IPS DF 4.7 (cell line): ENCODE results near the gene SLC39A11.
"Not testable (repeated sequence)": the region's sequence is repeated elsewhere in the genome, so short reads cannot be mapped to it uniquely, and the experiment has no call there.

Experiments used
- DNase-seq: peaks from one replicate; pipeline ENCODE4 v3.0.0-alpha.2; 2013; ENCODE audit warnings: low spot score; ENCODE audit errors: extremely low read depth

SLC39A11 gene

GRCh38 chr17:73071066-73071999, 21.2 kb downstream of the SLC39A11 start:
- no peak for DNase-seq

- no peak for DNase-seq
These were observed 22.6 kb downstream of the SLC39A11 start for GRCh38 chr17:73069841-73070240.

GRCh38 chr17:73069164-73069770, 23.2 kb downstream of the SLC39A11 start:
- no peak for DNase-seq

GRCh38 chr17:73068322-73069153, 23.9 kb downstream of the SLC39A11 start:
- no peak for DNase-seq

GRCh38 chr17:73067699-73068098, 24.8 kb downstream of the SLC39A11 start:
- DNase-seq = not testable (repeated sequence)

GRCh38 chr17:73067075-73067474, 25.4 kb downstream of the SLC39A11 start:
- no peak for DNase-seq

- DNase-seq = no peak
These were observed 26.2 kb downstream of the SLC39A11 start for GRCh38 chr17:73066148-73066884.

GRCh38 chr17:73065376-73065775, 27.1 kb downstream of the SLC39A11 start:
- DNase-seq = no peak

- no peak for DNase-seq
These were observed 28.2 kb downstream of the SLC39A11 start for GRCh38 chr17:73064084-73064938.

- DNase-seq = no peak
These were observed 29.8 kb downstream of the SLC39A11 start for GRCh38 chr17:73062726-73063125.

- no peak for DNase-seq
These were observed 31.3 kb downstream of the SLC39A11 start for GRCh38 chr17:73061161-73061560.

- DNase-seq = no peak
These were observed 31.8 kb downstream of the SLC39A11 start for GRCh38 chr17:73060721-73061120.

GRCh38 chr17:73059713-73060112, 32.8 kb downstream of the SLC39A11 start:
- not testable (repeated sequence) for DNase-seq

GRCh38 chr17:73058022-73058421, 34.5 kb downstream of the SLC39A11 start:
- DNase-seq = no peak

GRCh38 chr17:73057196-73057595, 35.3 kb downstream of the SLC39A11 start:
- DNase-seq = no peak

GRCh38 chr17:73052923-73053322, 39.6 kb downstream of the SLC39A11 start:
- DNase-seq = no peak

- DNase-seq = no peak
These were observed 41.7 kb downstream of the SLC39A11 start for GRCh38 chr17:73050797-73051196.

- DNase-seq = no peak
These were observed 44.3 kb downstream of the SLC39A11 start for GRCh38 chr17:73048170-73048569.

GRCh38 chr17:73045724-73046123, 46.8 kb downstream of the SLC39A11 start:
- no peak for DNase-seq
